ENCODE data around the gene ARMH3.

DNA sequence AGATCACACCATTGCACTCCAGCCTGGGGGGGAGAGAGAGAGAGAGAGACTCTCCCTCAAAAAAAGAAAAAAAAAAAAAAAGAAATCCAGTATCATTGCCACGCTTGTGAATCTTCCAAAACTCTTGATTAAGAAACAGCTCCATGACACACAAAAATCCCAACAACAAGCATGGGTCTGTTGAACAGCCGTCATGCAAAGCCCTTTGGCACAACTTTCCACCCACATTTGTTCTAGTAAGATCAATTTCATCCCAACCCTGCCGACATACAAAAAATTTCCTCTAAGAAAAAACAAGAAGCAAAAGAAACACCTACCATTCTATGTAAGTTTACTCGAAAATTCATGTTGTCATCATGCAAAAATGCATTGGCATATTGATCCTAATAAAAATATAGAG is 62.8 kb downstream of the ARMH3 start:
- TF ChIP-seq MYC (IDR thresholded peaks at IDR 0.05; ENCODE audit: low read depth, low read length), result no peak
- TF ChIP-seq, protein P1, sequence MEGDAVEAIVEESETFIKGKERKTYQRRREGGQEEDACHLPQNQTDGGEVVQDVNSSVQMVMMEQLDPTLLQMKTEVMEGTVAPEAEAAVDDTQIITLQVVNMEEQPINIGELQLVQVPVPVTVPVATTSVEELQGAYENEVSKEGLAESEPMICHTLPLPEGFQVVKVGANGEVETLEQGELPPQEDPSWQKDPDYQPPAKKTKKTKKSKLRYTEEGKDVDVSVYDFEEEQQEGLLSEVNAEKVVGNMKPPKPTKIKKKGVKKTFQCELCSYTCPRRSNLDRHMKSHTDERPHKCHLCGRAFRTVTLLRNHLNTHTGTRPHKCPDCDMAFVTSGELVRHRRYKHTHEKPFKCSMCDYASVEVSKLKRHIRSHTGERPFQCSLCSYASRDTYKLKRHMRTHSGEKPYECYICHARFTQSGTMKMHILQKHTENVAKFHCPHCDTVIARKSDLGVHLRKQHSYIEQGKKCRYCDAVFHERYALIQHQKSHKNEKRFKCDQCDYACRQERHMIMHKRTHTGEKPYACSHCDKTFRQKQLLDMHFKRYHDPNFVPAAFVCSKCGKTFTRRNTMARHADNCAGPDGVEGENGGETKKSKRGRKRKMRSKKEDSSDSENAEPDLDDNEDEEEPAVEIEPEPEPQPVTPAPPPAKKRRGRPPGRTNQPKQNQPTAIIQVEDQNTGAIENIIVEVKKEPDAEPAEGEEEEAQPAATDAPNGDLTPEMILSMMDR (IDR thresholded peaks at IDR 0.05; ENCODE audit: low read depth, low read length), result no peak
- TF ChIP-seq POLR2A (IDR thresholded peaks at IDR 0.05; ENCODE audit: extremely low read depth, insufficient read length), result no peak
- TF ChIP-seq, protein P2, sequence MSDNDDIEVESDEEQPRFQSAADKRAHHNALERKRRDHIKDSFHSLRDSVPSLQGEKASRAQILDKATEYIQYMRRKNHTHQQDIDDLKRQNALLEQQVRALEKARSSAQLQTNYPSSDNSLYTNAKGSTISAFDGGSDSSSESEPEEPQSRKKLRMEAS (IDR thresholded peaks at IDR 0.05; ENCODE audit: low read depth, low read length), result no peak
